ENCODE results near the gene SS18L1. TPM values are rescaled to one million over a fixed set of nuclear protein-coding genes. Genes with fewer than 3 reads are reported as not detected.

SS18L1 gene
- total RNA-seq, 6 donors from 2014 or later = 12.2 to 70.8 (median 19.7) TPM

- Histone ChIP-seq H3K27me3 (no peaks in the 10 kb centered on the region), H3K9me3 (no peaks in the 10 kb centered on the region), H3K4me3 (peak overlapping the region; percentile 80 to 97 (median 86)), H3K4me1 (peaks cover 16 to 41% (median 24%) of the 10 kb centered on the region in 4 donors), H3K36me3 (peaks cover 0 to 12% (median 6%) of the 10 kb centered on the region in 4 donors), H3K27ac (peak overlapping the region; percentile 95 to 98 (median 96))
- DNase-seq (no peak), ATAC-seq (ENCODE audit: low FRiP score in 2 of 2) (no peak)
- TF ChIP-seq POLR2AphosphoS5 (IDR thresholded peaks at IDR 0.05) = no peak
- no peak for TF ChIP-seq POLR2A (IDR thresholded peaks at IDR 0.05)
- no peak for TF ChIP-seq EP300 (IDR thresholded peaks at IDR 0.05)
- 31 to 32% methylated on average over 25 of the region's 25 CpGs for WGBS, 2 donors
These were observed 40.0 kb downstream of the SS18L1 start for GRCh38 chr20:62183426-62184142.

GRCh38 chr20:62186096-62186426 lies 42.5 kb downstream of the SS18L1 start:
- Histone ChIP-seq H3K27me3 (no peaks in the 10 kb centered on the region), H3K27ac (peak overlapping the region in 1 of 4 donors; percentile 67), H3K4me1 (peaks cover 16 to 41% (median 24%) of the 10 kb centered on the region in 4 donors), H3K36me3 (peaks cover 0 to 18% (median 6%) of the 10 kb centered on the region in 4 donors), H3K9me3 (no peaks in the 10 kb centered on the region), H3K4me3 (no peak overlapping the region)
- no peak for DNase-seq
- no peak for TF ChIP-seq EP300 (IDR thresholded peaks at IDR 0.05)
- no peak for TF ChIP-seq POLR2A (IDR thresholded peaks at IDR 0.05)
- no peak for TF ChIP-seq CTCF (IDR thresholded peaks at IDR 0.05)
- no peak for TF ChIP-seq POLR2AphosphoS5 (IDR thresholded peaks at IDR 0.05)
- 60 to 70% methylated on average over 3 of the region's 3 CpGs for WGBS, 2 donors
- no peak for ATAC-seq (ENCODE audit: low FRiP score in 2 of 2)

- no peak for DNase-seq
- peak overlapping the region in 3 of 4 donors; percentile 10 to 36 (median 35) for H3K27ac ChIP-seq
- H3K27me3 ChIP-seq = no peaks in the 10 kb centered on the region
- H3K9me3 ChIP-seq = no peaks in the 10 kb centered on the region
- H3K4me1 ChIP-seq = peaks cover 12 to 34% (median 18%) of the 10 kb centered on the region in 4 donors
- TF ChIP-seq POLR2AphosphoS5 (IDR thresholded peaks at IDR 0.05) (no peak), EP300 (IDR thresholded peaks at IDR 0.05) (no peak), POLR2A (IDR thresholded peaks at IDR 0.05) (no peak), CTCF (IDR thresholded peaks at IDR 0.05) (no peak)
- no peak for ATAC-seq (ENCODE audit: low FRiP score in 2 of 2)
- 54 to 68% methylated on average over 13 of the region's 13 CpGs for WGBS, 2 donors
- peaks cover 0 to 25% (median 11%) of the 10 kb centered on the region in 4 donors for H3K36me3 ChIP-seq
- H3K4me3 ChIP-seq = no peak overlapping the region
These were observed 43.6 kb downstream of the SS18L1 start for GRCh38 chr20:62186887-62187866.

GRCh38 chr20:62190639-62191411 lies 47.3 kb downstream of the SS18L1 start:
- DNase-seq = no peak
- no peak overlapping the region for H3K27ac ChIP-seq
- no peak overlapping the region for H3K4me3 ChIP-seq
- ATAC-seq (ENCODE audit: low FRiP score in 2 of 2) = no peak
- peaks cover 0 to 14% (median 3%) of the 10 kb centered on the region in 4 donors for H3K4me1 ChIP-seq
- no peak for TF ChIP-seq POLR2A (IDR thresholded peaks at IDR 0.05)
- TF ChIP-seq POLR2AphosphoS5 (IDR thresholded peaks at IDR 0.05) = no peak
- no peak for TF ChIP-seq CTCF (IDR thresholded peaks at IDR 0.05)
- TF ChIP-seq EP300 (IDR thresholded peaks at IDR 0.05) = no peak
- 92% methylated on average over 25 of the region's 25 CpGs for WGBS, 2 donors
- H3K27me3 ChIP-seq = no peaks in the 10 kb centered on the region
- H3K9me3 ChIP-seq = no peaks in the 10 kb centered on the region
- peaks cover 0 to 47% (median 17%) of the 10 kb centered on the region in 4 donors for H3K36me3 ChIP-seq

Measured in upper lobe of left lung (tissue), 6 donors.